ENCODE data around the gene NDUFAF3.
"Not testable (repeated sequence)": the region's sequence is repeated elsewhere in the genome, so short reads cannot be mapped to it uniquely, and the experiment has no call there.

Gene NDUFAF3

DNA sequence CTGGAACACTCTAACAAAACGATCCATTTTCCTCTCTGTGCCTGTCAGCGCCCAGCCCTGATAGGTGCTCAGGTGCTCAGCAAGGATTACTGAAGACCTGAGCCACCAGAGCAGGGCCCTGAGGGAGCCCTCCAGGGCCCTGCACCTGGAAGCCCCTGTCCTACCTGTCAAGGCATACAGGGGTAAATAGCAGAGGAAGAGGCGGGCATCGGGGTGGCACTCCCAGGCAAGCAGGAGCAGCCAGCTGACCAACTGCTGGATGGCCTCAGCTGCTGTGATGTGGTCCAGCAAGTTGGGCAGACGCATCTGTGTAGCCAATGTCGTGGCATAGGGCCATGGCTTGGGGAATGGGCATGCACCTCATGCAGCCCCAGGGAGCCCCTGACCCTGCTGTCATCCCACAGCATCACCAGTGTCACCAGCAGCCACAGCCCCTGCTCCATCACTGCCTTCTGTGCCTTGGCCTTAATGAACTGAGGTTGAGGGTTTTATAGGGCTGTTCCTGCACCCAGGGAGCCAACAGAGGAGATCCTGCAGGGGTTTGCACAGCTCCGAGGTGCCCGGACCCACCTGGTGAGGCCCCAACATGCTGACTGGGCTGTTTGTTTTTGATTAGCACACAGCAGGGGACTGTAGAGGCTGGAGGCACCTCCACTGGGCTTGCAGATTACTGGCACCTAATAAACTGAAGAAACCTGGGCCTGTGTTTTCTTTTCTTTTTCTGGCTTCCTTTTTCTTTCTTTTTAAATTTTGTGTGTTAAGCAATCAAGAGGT, 22.6 kb upstream of the NDUFAF3 start:
- ATAC-seq (no peak), DNase-seq (no peak)

GRCh38 chr3:49001155-49001554, 20.8 kb upstream of the NDUFAF3 start:
- ATAC-seq (no peak), DNase-seq (no peak)

DNA sequence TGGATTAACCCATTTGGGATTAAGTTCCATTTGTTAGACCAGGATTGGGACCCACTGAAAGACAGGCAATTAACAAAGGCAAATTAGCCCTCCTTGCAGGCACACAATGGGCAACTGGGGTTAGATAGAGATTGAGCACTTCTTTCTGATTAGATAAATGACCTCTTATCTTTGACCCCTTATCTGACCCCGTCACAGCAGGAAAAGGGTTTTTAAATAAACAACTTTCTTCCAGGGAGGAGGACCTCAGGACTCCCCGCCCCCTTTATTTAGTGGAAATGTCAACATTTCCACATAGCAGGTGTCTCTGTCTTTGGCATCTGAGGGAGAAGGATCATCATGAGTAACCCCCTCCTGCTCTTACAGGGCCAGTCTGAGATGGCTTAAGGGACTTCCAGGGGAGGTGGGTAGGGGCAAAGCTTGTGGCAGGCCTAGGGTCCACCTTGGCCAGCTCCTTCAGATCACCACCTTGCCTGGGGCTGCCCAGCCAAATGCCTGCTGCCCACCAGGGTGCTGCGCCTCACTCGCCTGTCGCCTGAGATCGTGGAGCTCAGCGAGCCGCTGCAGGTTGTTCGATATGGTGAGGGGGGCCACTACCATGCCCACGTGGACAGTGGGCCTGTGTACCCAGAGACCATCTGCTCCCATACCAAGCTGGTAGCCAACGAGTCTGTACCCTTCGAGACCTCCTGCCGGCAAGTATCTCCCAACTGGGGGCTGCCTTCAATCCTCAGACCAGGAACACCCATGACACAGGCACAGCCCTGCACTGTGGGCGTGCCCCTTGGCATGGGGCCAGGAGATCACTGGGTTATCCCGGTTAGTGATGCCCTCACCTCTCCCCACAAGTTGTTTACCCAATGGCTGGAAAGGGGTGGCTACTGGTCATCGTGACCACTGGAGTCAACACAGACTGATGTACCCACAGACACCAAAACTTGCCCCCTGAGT, 17.3 kb upstream of the NDUFAF3 start:
- no peak for ATAC-seq
- DNase-seq: no peak

DNA sequence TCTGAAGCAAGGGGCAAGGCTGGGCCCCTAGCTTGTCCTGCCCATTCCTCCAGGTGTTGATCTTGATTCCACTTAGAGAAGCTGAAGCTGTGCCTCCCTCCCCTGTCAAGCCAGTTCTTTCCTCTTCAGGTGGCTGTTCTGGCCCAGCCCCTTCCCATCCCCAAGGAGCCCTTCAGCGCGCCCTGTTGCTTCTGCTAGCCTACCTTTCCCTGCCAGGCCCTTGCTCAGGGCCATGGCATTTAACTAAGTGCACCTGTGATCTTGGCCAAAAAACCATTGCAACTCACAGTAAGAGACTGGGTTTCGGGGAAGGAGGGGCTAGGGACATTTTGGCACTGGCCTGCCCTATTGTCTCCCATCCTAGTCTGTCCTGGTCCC, 16.6 kb upstream of the NDUFAF3 start:
- no peak for DNase-seq
- no peak for ATAC-seq

DNA sequence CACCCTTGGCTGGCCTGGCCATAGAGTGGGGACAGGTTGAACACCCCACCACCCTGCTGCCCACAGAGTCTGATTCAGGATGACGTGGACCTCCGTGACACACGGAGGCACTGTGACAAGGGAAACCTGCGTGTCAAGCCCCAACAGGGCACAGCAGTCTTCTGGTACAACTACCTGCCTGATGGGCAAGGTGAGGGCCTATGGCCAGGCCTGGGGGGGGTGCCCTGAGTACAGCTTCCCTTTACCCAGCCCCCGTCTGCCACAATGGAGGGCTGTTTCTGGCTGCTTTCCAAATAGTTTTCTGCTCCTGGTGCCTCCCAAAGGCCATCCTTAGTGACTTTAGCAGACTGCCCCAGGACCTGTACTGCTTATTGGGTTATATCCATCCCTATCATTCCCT, 15.9 kb upstream of the NDUFAF3 start:
- DNase-seq (no peak), ATAC-seq (no peak)

- DNase-seq (no peak), ATAC-seq (no peak)
Measured at GRCh38 chr3:49006408-49007067, 15.4 kb upstream of the NDUFAF3 start.

GRCh38 chr3:49007068-49007770, 14.7 kb upstream of the NDUFAF3 start, which contains the start of gene WDR6:
TSS of gene WDR6 (plus strand) at chr3:49007391. CDS start at chr3:49007432, 41 bp downstream.
- DNase-seq: peak; percentile 98
- ATAC-seq: peak; percentile 94

GRCh38 chr3:49007771-49008528, 14.0 kb upstream of the NDUFAF3 start:
- DNase-seq (peak; percentile 91), ATAC-seq (peak; percentile 67)

- not testable (repeated sequence) for ATAC-seq, DNase-seq
Measured at GRCh38 chr3:49008627-49009026, 13.3 kb upstream of the NDUFAF3 start.

DNA sequence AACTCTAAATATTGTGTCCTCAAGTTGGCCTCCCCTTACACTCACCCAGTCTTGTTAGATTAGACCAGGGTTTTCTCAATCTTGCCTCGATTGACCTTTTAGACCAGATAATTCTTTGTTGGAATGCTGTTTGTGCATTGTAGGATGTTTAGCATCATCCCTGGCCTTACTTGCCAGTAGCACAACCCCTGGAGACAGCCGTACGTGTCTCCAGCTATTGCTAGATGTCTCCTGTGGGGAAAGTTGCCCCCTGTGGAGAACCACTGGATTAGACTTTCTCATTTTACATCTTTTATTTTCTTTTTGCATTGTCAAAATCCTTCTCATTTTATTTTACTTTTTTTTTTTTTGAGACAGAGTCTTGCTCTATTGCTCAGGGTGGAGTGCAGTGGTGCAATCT, 12.5 kb upstream of the NDUFAF3 start:
- ATAC-seq: no peak

GRCh38 chr3:49012441-49013017, 9.4 kb upstream of the NDUFAF3 start:
- no peak for DNase-seq
- no peak for ATAC-seq

More for the DNA sequence above, 12.5 kb upstream of the NDUFAF3 start:
- no peak for DNase-seq

DNA sequence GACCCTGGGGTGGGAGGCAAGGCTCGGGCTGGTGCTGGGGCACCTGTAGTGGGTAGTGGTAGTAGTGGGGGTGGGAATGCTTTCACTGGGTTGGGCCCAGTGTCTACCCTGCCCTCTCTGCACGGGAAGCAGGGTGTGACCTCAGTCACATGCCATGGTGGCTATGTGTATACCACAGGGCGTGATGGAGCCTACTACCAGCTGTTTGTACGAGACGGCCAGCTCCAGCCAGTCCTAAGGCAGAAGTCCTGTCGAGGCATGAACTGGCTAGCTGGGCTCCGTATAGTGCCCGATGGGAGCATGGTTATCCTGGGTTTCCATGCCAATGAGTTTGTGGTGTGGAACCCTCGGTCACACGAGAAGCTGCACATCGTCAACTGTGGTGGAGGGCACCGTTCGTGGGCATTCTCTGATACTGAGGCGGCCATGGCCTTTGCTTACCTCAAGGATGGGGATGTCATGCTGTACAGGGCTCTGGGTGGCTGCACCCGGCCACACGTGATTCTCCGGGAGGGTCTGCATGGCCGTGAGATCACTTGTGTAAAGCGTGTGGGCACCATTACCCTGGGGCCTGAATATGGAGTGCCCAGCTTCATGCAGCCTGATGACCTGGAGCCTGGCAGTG, 8.7 kb upstream of the NDUFAF3 start:
- DNase-seq (no peak), ATAC-seq (no peak)

GRCh38 chr3:49013738-49014660, 7.9 kb upstream of the NDUFAF3 start:
- ATAC-seq (peak; percentile 17), DNase-seq (peak; percentile 63)

DNA sequence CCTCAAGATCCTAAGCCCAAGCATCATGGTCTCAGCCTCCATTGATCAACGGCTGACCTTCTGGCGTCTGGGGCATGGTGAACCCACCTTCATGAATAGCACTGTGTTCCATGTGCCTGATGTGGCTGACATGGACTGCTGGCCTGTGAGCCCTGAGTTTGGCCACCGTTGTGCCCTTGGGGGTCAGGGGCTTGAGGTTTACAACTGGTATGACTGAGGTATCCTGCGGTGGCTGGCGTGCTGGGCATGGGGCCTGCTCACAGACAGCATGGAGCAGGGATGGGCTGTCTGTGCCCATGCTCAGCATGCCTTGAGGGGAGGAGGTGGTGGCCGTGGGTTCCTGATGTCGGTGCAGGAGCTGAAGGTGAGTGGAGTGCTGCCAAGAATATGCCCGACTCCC, 6.8 kb upstream of the NDUFAF3 start:
- no peak for ATAC-seq
- DNase-seq: no peak

- no peak for DNase-seq
- no peak for ATAC-seq
Measured at GRCh38 chr3:49015765-49016164, 6.2 kb upstream of the NDUFAF3 start.

DNA sequence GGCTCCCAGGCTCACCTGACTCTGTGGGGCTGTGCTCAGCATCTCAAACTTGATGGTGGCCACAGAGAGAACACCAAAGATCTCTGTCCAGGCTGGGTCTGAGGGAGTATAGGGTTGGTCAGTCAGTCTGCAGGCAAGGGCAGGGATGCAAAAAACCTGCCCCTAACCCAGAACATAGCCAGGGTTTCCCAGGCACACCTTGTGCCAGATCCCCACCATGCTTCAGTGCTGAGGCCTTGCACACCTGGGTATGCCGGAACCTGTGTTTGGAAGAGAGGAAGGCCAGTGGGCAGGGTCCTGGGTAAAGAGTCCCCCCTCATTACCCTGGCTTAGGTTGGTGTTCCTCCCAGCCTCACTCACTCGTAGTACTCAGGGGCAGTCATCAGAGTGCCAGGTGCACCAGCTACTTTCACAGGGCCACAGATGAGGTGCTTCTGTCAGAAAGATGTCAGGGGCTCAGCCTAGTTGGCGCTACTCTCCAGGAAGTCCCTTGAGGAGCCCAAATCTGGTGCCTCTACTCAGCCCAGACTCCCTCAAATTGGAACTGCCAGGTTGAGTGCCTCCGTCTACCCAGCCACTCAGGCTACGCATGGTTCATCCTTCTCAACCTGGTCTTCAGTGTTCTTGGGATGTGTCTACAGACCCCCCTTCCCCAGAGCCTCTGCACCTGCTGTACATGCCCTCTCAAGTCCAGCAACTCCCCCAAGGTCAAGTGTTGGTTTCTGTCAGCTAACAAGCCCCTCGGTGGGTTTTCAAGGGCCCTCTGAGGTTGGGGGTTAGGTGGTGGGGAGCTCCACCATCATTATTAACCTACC, 5.3 kb upstream of the NDUFAF3 start:
- ATAC-seq (no peak), DNase-seq (no peak)

- DNase-seq: no peak
- ATAC-seq: no peak
Measured at GRCh38 chr3:49017229-49017970, 4.5 kb upstream of the NDUFAF3 start.
